GM23338 (cell line): Measurements from ENCODE around the gene TMEM178A. TPM values are rescaled to one million over a fixed set of nuclear protein-coding genes. Genes with fewer than 3 reads are reported as not detected.

ENCODE experiments used
- ATAC-seq: fragments of 200-7000 bp; cut with Tn5 transposase; 3 replicates; pipeline ENCODE4 v1.9.1; 2020
- DNase-seq: peaks from one replicate; pipeline ENCODE4 v3.0.0-alpha.2; 2015; ENCODE audit warnings: low spot score
- H2AFZ ChIP-seq: fragments of 200-600 bp; sonication (generic); 2 replicates; pipeline ENCODE4 v1.8.0; 2016; ENCODE audit warnings: antibody characterized with exemption, mild to moderate bottlenecking, moderate library complexity
- H3F3A ChIP-seq: fragments of 200-600 bp; sonication (generic); replicated peaks from 2 replicates; pipeline ENCODE4 v1.8.0; 2017; ENCODE audit warnings: antibody characterized with exemption, mixed run types, low read depth
- H3K27ac ChIP-seq: fragments of 200-600 bp; sonication (generic); 2 replicates; pipeline ENCODE4 v1.6.1; 2016; ENCODE audit warnings: low read depth
- H3K27me3 ChIP-seq: fragments of 200-600 bp; sonication (generic); 2 replicates; pipeline ENCODE4 v1.8.0; 2016; ENCODE audit warnings: mild to moderate bottlenecking, mixed run types, moderate library complexity; ENCODE audit not compliant: insufficient read depth
- H3K36me3 ChIP-seq: fragments of 200-600 bp; sonication (generic); 2 replicates; pipeline ENCODE4 v1.8.0; 2016; ENCODE audit warnings: mild to moderate bottlenecking; ENCODE audit not compliant: insufficient read depth
- H3K4me1 ChIP-seq: fragments of 200-600 bp; sonication (generic); 2 replicates; pipeline ENCODE4 v1.8.0; 2016; ENCODE audit warnings: mild to moderate bottlenecking, moderate library complexity; ENCODE audit not compliant: insufficient read depth
- H3K4me2 ChIP-seq: fragments of 200-600 bp; sonication (generic); 2 replicates; pipeline ENCODE4 v1.7.1; 2017; ENCODE audit warnings: mixed run types
- H3K4me3 ChIP-seq: fragments of 200-600 bp; sonication (generic); 2 replicates; pipeline ENCODE4 v1.6.1; 2016; ENCODE audit warnings: mixed run types
- H3K79me2 ChIP-seq: fragments of 200-600 bp; sonication (generic); replicated peaks from 2 replicates; pipeline ENCODE4 v1.8.0; 2017; ENCODE audit warnings: mild to moderate bottlenecking; ENCODE audit not compliant: insufficient read depth
- H3K9me2 ChIP-seq: fragments of 200-600 bp; sonication (generic); 2 replicates; pipeline ENCODE4 v1.8.0; 2017; ENCODE audit not compliant: insufficient read depth
- H4K20me1 ChIP-seq: fragments of 200-600 bp; sonication (generic); replicated peaks from 2 replicates; pipeline ENCODE4 v1.8.0; 2017; ENCODE audit warnings: mild to moderate bottlenecking; ENCODE audit not compliant: insufficient read depth
- H3K27ac Mint-ChIP-seq: 2 replicates; pipeline ENCODE4 v1.8.0; 2020; ENCODE audit warnings: inconsistent platforms, mild to moderate bottlenecking, moderate library complexity, mixed read lengths
- H3K27me3 Mint-ChIP-seq: 3 replicates; pipeline ENCODE4 v1.8.0; 2022; ENCODE audit warnings: low read depth, mild to moderate bottlenecking, moderate library complexity, mixed read lengths, inconsistent platforms; ENCODE audit not compliant: insufficient read depth, poor library complexity
- H3K36me3 Mint-ChIP-seq: 3 replicates; pipeline ENCODE4 v1.8.0; 2021; ENCODE audit warnings: low read depth, mild to moderate bottlenecking, inconsistent platforms, moderate library complexity, mixed read lengths
- H3K4me1 Mint-ChIP-seq: 3 replicates; pipeline ENCODE4 v1.8.0; 2020; ENCODE audit warnings: mild to moderate bottlenecking, inconsistent platforms, mixed read lengths
- H3K4me3 Mint-ChIP-seq: 3 replicates; pipeline ENCODE4 v1.8.0; 2021; ENCODE audit warnings: moderate library complexity, mild to moderate bottlenecking, inconsistent platforms, mixed read lengths
- H3K9me3 Mint-ChIP-seq: 3 replicates; pipeline ENCODE4 v1.8.0; 2020; ENCODE audit warnings: moderate library complexity, mild to moderate bottlenecking, inconsistent platforms, mixed read lengths
- CREB1 ChIP-seq: fragments of 250-450 bp; sonication (Bioruptor Pico); IDR thresholded peaks from 2 replicates; pipeline ENCODE4 v1.5.0; 2020; ENCODE audit warnings: low read depth, mild to moderate bottlenecking, moderate library complexity
- ETS1 ChIP-seq: IDR thresholded peaks from 2 replicates; pipeline ENCODE4 v1.6.1; 2016; ENCODE audit warnings: antibody characterized with exemption
- EZH2 ChIP-seq: fragments of 200-600 bp; sonication (generic); IDR thresholded peaks from one replicate; pipeline ENCODE4 v1.8.0; 2017; ENCODE audit warnings: antibody characterized with exemption, mild to moderate bottlenecking, low read depth; ENCODE audit not compliant: unreplicated experiment
- EZH2phosphoT487 ChIP-seq: fragments of 200-600 bp; sonication (generic); IDR thresholded peaks from one replicate; pipeline ENCODE4 v1.8.1; 2018; ENCODE audit warnings: antibody characterized with exemption; ENCODE audit not compliant: unreplicated experiment
- NANOG ChIP-seq: IDR thresholded peaks from 2 replicates; pipeline ENCODE4 v1.6.1; 2016; ENCODE audit warnings: antibody characterized with exemption, borderline replicate concordance
- POLR2AphosphoS5 ChIP-seq: IDR thresholded peaks from 2 replicates; pipeline ENCODE4 v1.6.1; 2016; ENCODE audit warnings: antibody characterized with exemption, low read depth
- STAT1 ChIP-seq: IDR thresholded peaks from one replicate; pipeline ENCODE4 v1.6.1; 2016; ENCODE audit warnings: antibody characterized with exemption; ENCODE audit not compliant: unreplicated experiment
- ZNF114 ChIP-seq: fragments of 250-450 bp; sonication (Bioruptor Pico); IDR thresholded peaks from 2 replicates; pipeline ENCODE4 v1.5.0; 2020; ENCODE audit warnings: mild to moderate bottlenecking, moderate library complexity
- ZNF462 ChIP-seq: fragments of 250-450 bp; sonication (Bioruptor Pico); IDR thresholded peaks from 2 replicates; pipeline ENCODE4 v1.5.0; 2020; ENCODE audit warnings: mild to moderate bottlenecking, moderate library complexity
- polyA plus RNA-seq: library from polyadenylated mRNA; unstranded; fragments of >200 nt; fragmentation: Nextera tagmentation; extraction: Ambion mirVana; gene quantifications from 2 replicates; pipeline ENCODE4 v1.2.1, GENCODE V29; 2016
- total RNA-seq: library from RNA; depleted of rRNA; stranded (reverse); fragments of >200 nt; shearing (Covaris generic); gene quantifications from 2 replicates; pipeline ENCODE4 v1.2.3, GENCODE V29; 2014
- TF ChIP-seq, protein P1 (sequence below), 2 experiments: fragments of 200-600 bp in 1 of 2; sonication (generic) in 1 of 2; conservative IDR thresholded peaks; 2 replicates each; pipeline versions ENCODE4 v1.5.1 to v1.6.1; 2016 to 2017; ENCODE audit warnings: antibody characterized with exemption in 2 of 2, low read depth in 2 of 2, mild to moderate bottlenecking in 2 of 2, moderate library complexity in 1 of 2
- TF ChIP-seq, protein P2 (sequence below): IDR thresholded peaks from one replicate; pipeline ENCODE4 v1.6.1; 2018; ENCODE audit warnings: antibody characterized with exemption; ENCODE audit not compliant: unreplicated experiment

Gene TMEM178A
- total and polyA plus RNA-seq, 2 experiments from 2014 or later, result 10.3 to 12.3 TPM

DNA sequence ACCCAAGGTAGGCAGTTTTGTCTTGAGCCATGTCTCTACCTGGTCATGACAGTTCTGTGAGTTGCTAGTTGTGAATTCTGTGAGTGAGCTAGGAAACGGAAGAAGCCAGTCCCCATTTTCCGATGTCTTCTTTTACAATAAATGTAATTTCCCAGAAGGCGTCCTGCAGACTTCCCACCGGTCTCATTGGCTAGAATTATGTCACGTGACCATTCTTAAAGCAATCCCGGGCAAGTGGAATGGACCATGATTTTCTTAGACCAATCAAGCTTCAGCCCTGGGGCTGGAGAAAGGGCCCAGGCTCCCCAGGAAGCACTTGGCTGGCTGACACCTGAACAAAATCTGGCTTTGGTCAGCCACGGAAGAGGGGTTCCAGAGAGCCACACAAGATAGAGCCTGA, 10.6 kb downstream of the TMEM178A start (continued):
- TF ChIP-seq ZNF462 (CRISPR knock-in tag), result no peak
- no peak for TF ChIP-seq EZH2phosphoT487

DNA sequence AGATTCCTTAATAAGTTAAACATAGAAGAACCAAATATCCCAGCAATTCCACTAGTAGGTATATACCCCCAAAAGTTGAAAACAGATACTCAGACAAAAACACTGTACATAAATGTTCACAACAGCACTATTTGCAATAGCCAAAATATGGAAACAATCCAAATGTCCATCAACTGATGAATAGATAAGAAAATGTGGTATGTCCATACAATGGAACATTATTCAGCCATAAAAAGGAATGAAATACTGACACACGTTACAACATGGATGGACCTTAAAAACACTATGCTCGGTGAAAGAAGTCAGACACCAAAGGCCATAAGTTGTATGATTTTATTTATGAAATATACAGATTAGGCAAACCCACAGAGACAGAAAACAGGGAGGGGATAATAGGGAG, 12.5 kb downstream of the TMEM178A start:
- no peak overlapping the region for H3K4me3 ChIP-seq
- Mint-ChIP-seq H3K27me3 (peaks cover 3% of the 10 kb centered on the region), H3K9me3 (peaks cover 17% of the 10 kb centered on the region), H3K27ac (no peak overlapping the region), H3K4me1 (peaks cover 10% of the 10 kb centered on the region), H3K36me3 (peaks cover 18% of the 10 kb centered on the region), H3K4me3 (no peak overlapping the region)
- DNase-seq (no peak), ATAC-seq (no peak)
- no peaks in the 10 kb centered on the region for H3F3A ChIP-seq
- H3K36me3 ChIP-seq, result peaks cover 5% of the 10 kb centered on the region; the same call in 1 of the 2 replicates
- H3K4me1 ChIP-seq, result peaks cover 11% of the 10 kb centered on the region
- no peak overlapping the region for H2AFZ ChIP-seq
- H3K9me2 ChIP-seq, result peaks cover 4% of the 10 kb centered on the region; the same call in 1 of the 2 replicates
- H4K20me1 ChIP-seq, result no peaks in the 10 kb centered on the region
- no peaks in the 10 kb centered on the region for H3K27me3 ChIP-seq
- no peak overlapping the region for H3K4me2 ChIP-seq
- no peak overlapping the region for H3K27ac ChIP-seq
- no peaks in the 10 kb centered on the region for H3K79me2 ChIP-seq
- TF ChIP-seq CREB1 (no peak), NANOG (no peak), EZH2 (no peak), ETS1 (no peak), POLR2AphosphoS5 (no peak), ZNF114 (no peak), STAT1 (no peak)
- TF ChIP-seq, protein P1, sequence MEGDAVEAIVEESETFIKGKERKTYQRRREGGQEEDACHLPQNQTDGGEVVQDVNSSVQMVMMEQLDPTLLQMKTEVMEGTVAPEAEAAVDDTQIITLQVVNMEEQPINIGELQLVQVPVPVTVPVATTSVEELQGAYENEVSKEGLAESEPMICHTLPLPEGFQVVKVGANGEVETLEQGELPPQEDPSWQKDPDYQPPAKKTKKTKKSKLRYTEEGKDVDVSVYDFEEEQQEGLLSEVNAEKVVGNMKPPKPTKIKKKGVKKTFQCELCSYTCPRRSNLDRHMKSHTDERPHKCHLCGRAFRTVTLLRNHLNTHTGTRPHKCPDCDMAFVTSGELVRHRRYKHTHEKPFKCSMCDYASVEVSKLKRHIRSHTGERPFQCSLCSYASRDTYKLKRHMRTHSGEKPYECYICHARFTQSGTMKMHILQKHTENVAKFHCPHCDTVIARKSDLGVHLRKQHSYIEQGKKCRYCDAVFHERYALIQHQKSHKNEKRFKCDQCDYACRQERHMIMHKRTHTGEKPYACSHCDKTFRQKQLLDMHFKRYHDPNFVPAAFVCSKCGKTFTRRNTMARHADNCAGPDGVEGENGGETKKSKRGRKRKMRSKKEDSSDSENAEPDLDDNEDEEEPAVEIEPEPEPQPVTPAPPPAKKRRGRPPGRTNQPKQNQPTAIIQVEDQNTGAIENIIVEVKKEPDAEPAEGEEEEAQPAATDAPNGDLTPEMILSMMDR (conservative IDR thresholded peaks at IDR 0.05; ENCODE audit: low read depth in 2 of 2), result no peak
- TF ChIP-seq, protein P2, sequence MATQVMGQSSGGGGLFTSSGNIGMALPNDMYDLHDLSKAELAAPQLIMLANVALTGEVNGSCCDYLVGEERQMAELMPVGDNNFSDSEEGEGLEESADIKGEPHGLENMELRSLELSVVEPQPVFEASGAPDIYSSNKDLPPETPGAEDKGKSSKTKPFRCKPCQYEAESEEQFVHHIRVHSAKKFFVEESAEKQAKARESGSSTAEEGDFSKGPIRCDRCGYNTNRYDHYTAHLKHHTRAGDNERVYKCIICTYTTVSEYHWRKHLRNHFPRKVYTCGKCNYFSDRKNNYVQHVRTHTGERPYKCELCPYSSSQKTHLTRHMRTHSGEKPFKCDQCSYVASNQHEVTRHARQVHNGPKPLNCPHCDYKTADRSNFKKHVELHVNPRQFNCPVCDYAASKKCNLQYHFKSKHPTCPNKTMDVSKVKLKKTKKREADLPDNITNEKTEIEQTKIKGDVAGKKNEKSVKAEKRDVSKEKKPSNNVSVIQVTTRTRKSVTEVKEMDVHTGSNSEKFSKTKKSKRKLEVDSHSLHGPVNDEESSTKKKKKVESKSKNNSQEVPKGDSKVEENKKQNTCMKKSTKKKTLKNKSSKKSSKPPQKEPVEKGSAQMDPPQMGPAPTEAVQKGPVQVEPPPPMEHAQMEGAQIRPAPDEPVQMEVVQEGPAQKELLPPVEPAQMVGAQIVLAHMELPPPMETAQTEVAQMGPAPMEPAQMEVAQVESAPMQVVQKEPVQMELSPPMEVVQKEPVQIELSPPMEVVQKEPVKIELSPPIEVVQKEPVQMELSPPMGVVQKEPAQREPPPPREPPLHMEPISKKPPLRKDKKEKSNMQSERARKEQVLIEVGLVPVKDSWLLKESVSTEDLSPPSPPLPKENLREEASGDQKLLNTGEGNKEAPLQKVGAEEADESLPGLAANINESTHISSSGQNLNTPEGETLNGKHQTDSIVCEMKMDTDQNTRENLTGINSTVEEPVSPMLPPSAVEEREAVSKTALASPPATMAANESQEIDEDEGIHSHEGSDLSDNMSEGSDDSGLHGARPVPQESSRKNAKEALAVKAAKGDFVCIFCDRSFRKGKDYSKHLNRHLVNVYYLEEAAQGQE, result no peak
